Astrocyte (in vitro differentiated cells and primary cell): ENCODE results near the gene SYT6. TPM values are rescaled to one million over a fixed set of nuclear protein-coding genes. Genes with fewer than 3 reads are reported as not detected.

Experiments used
- DNase-seq: peaks from one replicate; pipeline ENCODE4 v3.0.0-alpha.2; 2010; ENCODE audit warnings: low read depth
- FAIRE-seq: peaks from 2 replicates; lab custom pipeline; 2011; peaks lifted over from hg19 to GRCh38; lab: Jason Lieb, UNC
- H2AFZ ChIP-seq: 2 replicates; pipeline ENCODE4 v1.6.0; 2012; ENCODE audit warnings: low read depth, low read length, inconsistent platforms
- H3K27ac ChIP-seq: 2 replicates; pipeline ENCODE4 v1.5.1; 2011; ENCODE audit warnings: low read depth, low read length, inconsistent platforms
- H3K27me3 ChIP-seq: 2 replicates; pipeline ENCODE4 v1.6.0; 2011; ENCODE audit warnings: low read length, inconsistent platforms; ENCODE audit not compliant: insufficient read depth
- H3K36me3 ChIP-seq: 2 replicates; pipeline ENCODE4 v1.5.1; 2011; ENCODE audit warnings: low read length, inconsistent platforms; ENCODE audit not compliant: insufficient read depth
- H3K4me1 ChIP-seq: 2 replicates; pipeline ENCODE4 v1.5.1; 2011; ENCODE audit warnings: low read length, inconsistent platforms; ENCODE audit not compliant: insufficient read depth
- H3K4me2 ChIP-seq: 2 replicates; pipeline ENCODE4 v1.6.0; 2012; ENCODE audit warnings: low read length, inconsistent platforms
- H3K4me3 ChIP-seq: 2 replicates; pipeline ENCODE4 v1.5.1; 2011; ENCODE audit warnings: low read depth, mild to moderate bottlenecking, low read length, inconsistent platforms; ENCODE audit not compliant: insufficient read depth
- H3K79me2 ChIP-seq: 2 replicates; pipeline ENCODE4 v1.6.0; 2012; ENCODE audit warnings: mild to moderate bottlenecking, low read length, inconsistent platforms; ENCODE audit not compliant: insufficient read depth
- H3K9ac ChIP-seq: 2 replicates; pipeline ENCODE4 v1.6.0; 2012; ENCODE audit warnings: mild to moderate bottlenecking, low read length, inconsistent platforms
- H3K9me3 ChIP-seq: 2 replicates; pipeline ENCODE4 v1.5.1; 2012; ENCODE audit warnings: low read depth, mild to moderate bottlenecking, low read length, inconsistent platforms; ENCODE audit not compliant: insufficient read depth
- H4K20me1 ChIP-seq: 2 replicates; pipeline ENCODE4 v1.6.0; 2012; ENCODE audit warnings: low read length, inconsistent platforms; ENCODE audit not compliant: insufficient read depth
- H3K27ac Mint-ChIP-seq: one replicate; pipeline ENCODE4 v1.8.0; 2021; ENCODE audit warnings: mild to moderate bottlenecking, mixed read lengths; ENCODE audit not compliant: unreplicated experiment
- H3K27me3 Mint-ChIP-seq: one replicate; pipeline ENCODE4 v1.8.0; 2021; ENCODE audit warnings: low read depth, mixed read lengths; ENCODE audit not compliant: unreplicated experiment
- H3K36me3 Mint-ChIP-seq: one replicate; pipeline ENCODE4 v1.8.0; 2021; ENCODE audit warnings: low read depth, mixed read lengths; ENCODE audit not compliant: unreplicated experiment
- H3K4me1 Mint-ChIP-seq: one replicate; pipeline ENCODE4 v1.8.0; 2021; ENCODE audit warnings: low read depth, mixed read lengths; ENCODE audit not compliant: unreplicated experiment
- H3K4me3 Mint-ChIP-seq: one replicate; pipeline ENCODE4 v1.8.0; 2021; ENCODE audit warnings: mild to moderate bottlenecking, moderate library complexity, mixed read lengths; ENCODE audit not compliant: unreplicated experiment
- H3K9me3 Mint-ChIP-seq: one replicate; pipeline ENCODE4 v1.8.0; 2021; ENCODE audit warnings: mild to moderate bottlenecking, mixed read lengths; ENCODE audit not compliant: unreplicated experiment
- CTCF ChIP-seq: IDR thresholded peaks from 2 replicates; pipeline ENCODE4 v1.5.1; 2011; ENCODE audit warnings: low read depth, mild to moderate bottlenecking, inconsistent platforms, low read length, moderate library complexity; ENCODE audit not compliant: insufficient read depth
- EZH2 ChIP-seq: IDR thresholded peaks from 2 replicates; pipeline ENCODE4 v1.6.1; 2012; ENCODE audit warnings: mild to moderate bottlenecking, low read length, inconsistent platforms; ENCODE audit not compliant: insufficient read depth
- total RNA-seq: library from RNA; stranded (reverse); gene quantifications from 2 replicates; pipeline ENCODE4 v1.2.1, GENCODE V29; 2021

The SYT6 gene
- total RNA-seq, 1 donor from 2014 or later: 0.39 TPM

GRCh38 chr1:114113411-114114184, 40.1 kb downstream of the SYT6 start:
- peaks cover 13% of the 10 kb centered on the region for H3K27me3 Mint-ChIP-seq
- peak overlapping the region; percentile 3 for H2AFZ ChIP-seq
- no peaks in the 10 kb centered on the region for H3K36me3 ChIP-seq
- H3K9me3 ChIP-seq: no peaks in the 10 kb centered on the region
- TF ChIP-seq EZH2: no peak
- no peak for TF ChIP-seq CTCF
- H3K4me2 ChIP-seq: no peak overlapping the region
- DNase-seq (no peak), FAIRE-seq (no peak)
- no peaks in the 10 kb centered on the region for H3K36me3 Mint-ChIP-seq
- no peaks in the 10 kb centered on the region for H4K20me1 ChIP-seq
- peaks cover 15% of the 10 kb centered on the region for H3K4me1 ChIP-seq
- H3K9me3 Mint-ChIP-seq: no peaks in the 10 kb centered on the region
- H3K4me3 ChIP-seq: no peak overlapping the region
- peaks cover 9% of the 10 kb centered on the region for H3K4me1 Mint-ChIP-seq
- no peaks in the 10 kb centered on the region for H3K27me3 ChIP-seq
- peak overlapping the region; percentile 45 for H3K27ac Mint-ChIP-seq
- no peak overlapping the region for H3K9ac ChIP-seq
- H3K27ac ChIP-seq: no peak overlapping the region
- no peak overlapping the region for H3K4me3 Mint-ChIP-seq
- H3K79me2 ChIP-seq: no peaks in the 10 kb centered on the region

- H3K9ac ChIP-seq: no peak overlapping the region
- Mint-ChIP-seq H3K4me3 (no peak overlapping the region), H3K36me3 (no peaks in the 10 kb centered on the region), H3K27ac (no peak overlapping the region), H3K27me3 (peaks cover 13% of the 10 kb centered on the region), H3K4me1 (peaks cover 13% of the 10 kb centered on the region), H3K9me3 (no peaks in the 10 kb centered on the region)
- no peaks in the 10 kb centered on the region for H3K9me3 ChIP-seq
- no peaks in the 10 kb centered on the region for H3K79me2 ChIP-seq
- TF ChIP-seq EZH2 (no peak), CTCF (no peak)
- no peaks in the 10 kb centered on the region for H4K20me1 ChIP-seq
- no peak overlapping the region for H2AFZ ChIP-seq
- H3K4me1 ChIP-seq: peaks cover 17% of the 10 kb centered on the region
- H3K4me2 ChIP-seq: no peak overlapping the region
- H3K27ac ChIP-seq: no peak overlapping the region
- no peaks in the 10 kb centered on the region for H3K36me3 ChIP-seq
- FAIRE-seq (no peak), DNase-seq (no peak)
- H3K27me3 ChIP-seq: no peaks in the 10 kb centered on the region
- no peak overlapping the region for H3K4me3 ChIP-seq
Observed at GRCh38 chr1:114112775-114113174, 40.9 kb downstream of the SYT6 start.
